ENCODE data around the gene LRRC58.

DNA sequence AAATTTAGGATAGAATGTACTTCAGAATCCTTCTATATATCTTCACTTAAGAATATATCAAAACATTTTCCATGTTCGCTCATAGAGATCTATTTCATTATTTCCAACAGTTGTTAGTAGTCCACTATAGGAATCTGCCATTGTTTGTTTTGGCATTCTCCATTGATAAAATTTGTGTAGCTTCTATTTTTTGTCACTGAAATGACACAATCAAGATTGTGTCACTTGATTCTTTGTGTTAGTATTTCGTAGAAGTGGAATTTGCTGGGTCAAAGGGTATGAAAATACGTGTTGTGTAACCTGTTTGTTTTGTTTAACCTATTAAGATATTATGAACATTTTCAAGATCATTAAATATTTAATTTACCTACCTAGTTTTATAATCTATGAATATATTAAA lies 48.2 kb downstream of the LRRC58 start:
- TF ChIP-seq ZKSCAN8 (CRISPR knock-in tag; IDR thresholded peaks at IDR 0.05; ENCODE audit: borderline replicate concordance) (no peak), GABPA (IDR thresholded peaks at IDR 0.05; ENCODE audit: low read depth, low read length) (no peak), GABPA (CRISPR knock-in tag; IDR thresholded peaks at IDR 0.05; ENCODE audit: low read depth) (no peak), ZNF530 (CRISPR knock-in tag; IDR thresholded peaks at IDR 0.05; ENCODE audit: low read depth) (no peak), ZMYM4 (CRISPR knock-in tag; IDR thresholded peaks at IDR 0.05) (no peak), ZNF572 (CRISPR knock-in tag; IDR thresholded peaks at IDR 0.05) (no peak), ZNF792 (CRISPR knock-in tag; IDR thresholded peaks at IDR 0.05) (no peak), TBP (CRISPR knock-in tag; IDR thresholded peaks at IDR 0.05) (no peak), ISL2 (CRISPR knock-in tag; IDR thresholded peaks at IDR 0.05) (no peak), ZNF3 (CRISPR knock-in tag; IDR thresholded peaks at IDR 0.05) (no peak)
- TF ChIP-seq, protein P1, sequence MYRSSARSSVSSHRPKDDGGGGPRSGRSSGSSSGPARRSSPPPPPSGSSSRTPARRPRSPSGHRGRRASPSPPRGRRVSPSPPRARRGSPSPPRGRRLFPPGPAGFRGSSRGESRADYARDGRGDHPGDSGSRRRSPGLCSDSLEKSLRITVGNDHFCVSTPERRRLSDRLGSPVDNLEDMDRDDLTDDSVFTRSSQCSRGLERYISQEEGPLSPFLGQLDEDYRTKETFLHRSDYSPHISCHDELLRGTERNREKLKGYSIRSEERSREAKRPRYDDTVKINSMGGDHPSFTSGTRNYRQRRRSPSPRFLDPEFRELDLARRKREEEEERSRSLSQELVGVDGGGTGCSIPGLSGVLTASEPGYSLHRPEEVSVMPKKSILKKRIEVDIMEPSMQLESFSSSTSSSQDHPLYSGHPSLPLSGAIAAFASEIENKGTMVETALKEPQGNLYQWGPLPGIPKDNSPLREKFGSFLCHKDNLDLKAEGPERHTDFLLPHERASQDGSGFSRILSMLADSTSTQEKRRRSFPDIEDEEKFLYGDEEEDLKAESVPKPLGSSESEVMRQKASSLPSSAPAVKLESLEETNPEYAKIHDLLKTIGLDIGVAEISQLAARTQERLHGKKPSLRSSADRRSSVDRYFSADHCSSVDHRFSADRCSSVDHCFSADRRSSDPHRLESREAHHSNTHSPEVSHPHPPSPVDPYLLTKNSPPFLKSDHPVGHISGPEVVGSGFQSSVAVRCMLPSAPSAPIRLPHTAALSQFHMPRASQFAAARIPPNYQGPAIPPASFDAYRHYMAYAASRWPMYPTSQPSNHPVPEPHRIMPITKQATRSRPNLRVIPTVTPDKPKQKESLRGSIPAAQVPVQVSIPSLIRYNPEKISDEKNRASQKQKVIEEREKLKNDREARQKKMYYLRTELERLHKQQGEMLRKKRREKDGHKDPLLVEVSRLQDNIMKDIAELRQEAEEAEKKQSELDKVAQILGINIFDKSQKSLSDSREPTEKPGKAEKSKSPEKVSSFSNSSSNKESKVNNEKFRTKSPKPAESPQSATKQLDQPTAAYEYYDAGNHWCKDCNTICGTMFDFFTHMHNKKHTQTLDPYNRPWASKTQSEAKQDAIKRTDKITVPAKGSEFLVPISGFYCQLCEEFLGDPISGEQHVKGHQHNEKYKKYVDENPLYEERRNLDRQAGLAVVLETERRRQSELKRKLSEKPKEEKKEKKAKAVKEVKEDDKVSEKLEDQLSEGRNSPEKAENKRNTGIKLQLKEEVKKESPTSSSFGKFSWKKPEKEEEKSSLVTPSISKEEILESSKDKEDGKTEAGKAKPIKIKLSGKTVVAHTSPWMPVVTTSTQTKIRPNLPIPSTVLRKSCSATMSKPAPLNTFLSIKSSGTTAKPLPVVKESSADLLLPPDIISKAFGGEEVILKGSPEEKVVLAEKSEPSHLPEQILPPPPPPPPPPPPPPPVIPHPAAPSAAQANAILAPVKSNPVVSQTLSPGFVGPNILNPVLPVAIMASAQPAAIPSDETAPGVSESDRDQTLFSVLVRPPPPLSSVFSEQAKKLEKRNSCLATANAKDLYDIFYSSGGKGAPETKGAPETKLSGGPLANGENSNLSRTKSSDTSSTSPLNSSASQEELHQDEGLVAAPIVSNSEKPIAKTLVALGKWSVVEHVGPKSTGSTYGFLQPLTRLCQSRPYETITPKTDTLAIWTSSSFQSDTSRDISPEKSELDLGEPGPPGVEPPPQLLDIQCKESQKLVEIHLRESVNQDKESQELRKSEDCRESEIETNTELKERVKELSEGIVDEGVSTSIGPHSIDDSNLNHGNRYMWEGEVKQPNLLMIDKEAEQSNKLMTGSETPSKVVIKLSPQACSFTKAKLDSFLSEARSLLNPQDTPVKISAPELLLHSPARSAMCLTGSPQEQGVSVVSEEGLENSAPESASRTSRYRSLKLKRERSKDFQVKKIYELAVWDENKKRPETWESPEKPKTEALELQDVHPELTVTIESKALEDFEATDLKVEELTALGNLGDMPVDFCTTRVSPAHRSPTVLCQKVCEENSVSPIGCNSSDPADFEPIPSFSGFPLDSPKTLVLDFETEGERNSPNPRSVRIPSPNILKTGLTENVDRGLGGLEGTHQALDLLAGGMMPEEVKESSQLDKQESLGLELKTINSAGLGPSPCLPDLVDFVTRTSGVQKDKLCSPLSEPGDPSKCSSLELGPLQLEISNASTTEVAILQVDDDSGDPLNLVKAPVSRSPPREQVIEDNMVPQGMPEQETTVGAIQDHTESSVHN (CRISPR knock-in tag; IDR thresholded peaks at IDR 0.05), result no peak
- TF ChIP-seq, protein P2, sequence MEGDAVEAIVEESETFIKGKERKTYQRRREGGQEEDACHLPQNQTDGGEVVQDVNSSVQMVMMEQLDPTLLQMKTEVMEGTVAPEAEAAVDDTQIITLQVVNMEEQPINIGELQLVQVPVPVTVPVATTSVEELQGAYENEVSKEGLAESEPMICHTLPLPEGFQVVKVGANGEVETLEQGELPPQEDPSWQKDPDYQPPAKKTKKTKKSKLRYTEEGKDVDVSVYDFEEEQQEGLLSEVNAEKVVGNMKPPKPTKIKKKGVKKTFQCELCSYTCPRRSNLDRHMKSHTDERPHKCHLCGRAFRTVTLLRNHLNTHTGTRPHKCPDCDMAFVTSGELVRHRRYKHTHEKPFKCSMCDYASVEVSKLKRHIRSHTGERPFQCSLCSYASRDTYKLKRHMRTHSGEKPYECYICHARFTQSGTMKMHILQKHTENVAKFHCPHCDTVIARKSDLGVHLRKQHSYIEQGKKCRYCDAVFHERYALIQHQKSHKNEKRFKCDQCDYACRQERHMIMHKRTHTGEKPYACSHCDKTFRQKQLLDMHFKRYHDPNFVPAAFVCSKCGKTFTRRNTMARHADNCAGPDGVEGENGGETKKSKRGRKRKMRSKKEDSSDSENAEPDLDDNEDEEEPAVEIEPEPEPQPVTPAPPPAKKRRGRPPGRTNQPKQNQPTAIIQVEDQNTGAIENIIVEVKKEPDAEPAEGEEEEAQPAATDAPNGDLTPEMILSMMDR (CRISPR knock-in tag; IDR thresholded peaks at IDR 0.05), result no peak
- TF ChIP-seq, protein P3, sequence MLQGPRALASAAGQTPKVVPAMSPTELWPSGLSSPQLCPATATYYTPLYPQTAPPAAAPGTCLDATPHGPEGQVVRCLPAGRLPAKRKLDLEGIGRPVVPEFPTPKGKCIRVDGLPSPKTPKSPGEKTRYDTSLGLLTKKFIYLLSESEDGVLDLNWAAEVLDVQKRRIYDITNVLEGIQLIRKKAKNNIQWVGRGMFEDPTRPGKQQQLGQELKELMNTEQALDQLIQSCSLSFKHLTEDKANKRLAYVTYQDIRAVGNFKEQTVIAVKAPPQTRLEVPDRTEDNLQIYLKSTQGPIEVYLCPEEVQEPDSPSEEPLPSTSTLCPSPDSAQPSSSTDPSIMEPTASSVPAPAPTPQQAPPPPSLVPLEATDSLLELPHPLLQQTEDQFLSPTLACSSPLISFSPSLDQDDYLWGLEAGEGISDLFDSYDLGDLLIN (CRISPR knock-in tag; IDR thresholded peaks at IDR 0.05; ENCODE audit: borderline replicate concordance), result no peak
- TF ChIP-seq, protein P4, sequence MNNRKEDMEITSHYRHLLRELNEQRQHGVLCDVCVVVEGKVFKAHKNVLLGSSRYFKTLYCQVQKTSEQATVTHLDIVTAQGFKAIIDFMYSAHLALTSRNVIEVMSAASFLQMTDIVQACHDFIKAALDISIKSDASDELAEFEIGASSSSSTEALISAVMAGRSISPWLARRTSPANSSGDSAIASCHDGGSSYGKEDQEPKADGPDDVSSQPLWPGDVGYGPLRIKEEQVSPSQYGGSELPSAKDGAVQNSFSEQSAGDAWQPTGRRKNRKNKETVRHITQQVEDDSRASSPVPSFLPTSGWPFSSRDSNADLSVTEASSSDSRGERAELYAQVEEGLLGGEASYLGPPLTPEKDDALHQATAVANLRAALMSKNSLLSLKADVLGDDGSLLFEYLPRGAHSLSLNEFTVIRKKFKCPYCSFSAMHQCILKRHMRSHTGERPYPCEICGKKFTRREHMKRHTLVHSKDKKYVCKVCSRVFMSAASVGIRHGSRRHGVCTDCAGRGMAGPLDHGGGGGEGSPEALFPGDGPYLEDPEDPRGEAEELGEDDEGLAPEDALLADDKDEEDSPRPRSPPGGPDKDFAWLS (CRISPR knock-in tag; IDR thresholded peaks at IDR 0.05; ENCODE audit: borderline replicate concordance), result no peak

All from HepG2 (cell line).